ENCODE results near the gene ACLY.

ACLY gene

GRCh38 chr17:41956522-41956921 is 37.8 kb upstream of the ACLY start:
- no peak for DNase-seq (ENCODE audit: low read depth)
- H3K4me3 ChIP-seq (ENCODE audit: low read depth, low read length), result no peak overlapping the region
- TF ChIP-seq CTCF (IDR thresholded peaks at IDR 0.05; ENCODE audit: control insufficient read depth, extremely low read depth, insufficient read depth), result no peak

DNA sequence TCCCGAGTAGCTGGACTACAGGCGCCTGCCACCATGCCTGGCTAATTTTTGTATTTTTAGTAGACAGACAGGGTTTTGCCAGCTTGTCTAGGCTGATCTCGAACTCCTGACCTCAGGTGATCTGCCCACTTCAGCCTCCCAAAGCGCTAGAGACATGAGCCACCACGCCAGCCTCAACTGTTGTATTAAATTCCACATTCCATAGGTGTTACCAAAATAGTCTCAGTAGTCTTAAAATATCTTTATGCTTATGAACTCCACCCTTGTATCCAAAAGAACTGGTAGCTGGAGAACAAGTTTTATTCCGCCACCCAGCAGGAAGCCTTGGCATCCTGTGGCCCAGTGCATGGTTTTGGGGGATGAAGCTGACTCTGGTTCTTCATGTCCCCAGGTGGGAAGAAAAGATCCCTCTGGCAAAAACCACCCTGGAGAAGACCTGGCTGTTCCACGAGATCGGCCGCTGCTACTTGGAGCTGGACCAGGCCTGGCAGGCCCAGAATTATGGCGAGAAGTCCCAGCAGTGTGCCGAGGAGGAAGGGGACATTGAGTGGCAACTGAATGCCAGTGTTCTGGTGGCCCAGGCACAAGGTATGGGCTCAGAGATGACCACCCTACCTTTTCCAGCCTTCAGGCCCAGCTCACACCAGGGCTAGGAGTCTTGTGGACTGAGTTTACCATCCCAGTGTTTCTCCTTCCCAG is 30.2 kb upstream of the ACLY start:
- no peak for TF ChIP-seq CTCF (IDR thresholded peaks at IDR 0.05; ENCODE audit: control insufficient read depth, extremely low read depth, insufficient read depth)
- no peak overlapping the region for H3K4me3 ChIP-seq (ENCODE audit: low read depth, low read length)
- no peak for DNase-seq (ENCODE audit: low read depth)

DNA sequence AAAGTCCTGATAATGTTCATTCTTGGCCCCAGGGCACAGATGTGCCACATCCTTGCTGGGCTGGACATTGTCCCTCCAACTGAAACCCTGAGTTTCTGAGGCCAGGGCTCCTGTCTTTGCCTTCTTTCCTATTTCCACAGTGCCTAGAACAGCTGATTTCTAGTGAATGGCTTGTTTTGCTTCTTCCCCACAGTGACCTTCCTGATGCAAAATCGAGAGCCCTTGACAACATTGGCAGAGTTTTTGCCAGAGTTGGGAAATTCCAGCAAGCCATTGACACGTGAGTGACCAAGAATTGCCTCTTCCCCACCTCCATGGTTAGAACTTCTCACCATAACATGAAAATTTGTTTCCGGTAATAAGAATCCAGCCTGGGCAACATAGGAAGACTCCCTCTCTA is 26.2 kb upstream of the ACLY start:
- H3K4me3 ChIP-seq (ENCODE audit: low read depth, low read length), result no peak overlapping the region
- no peak for DNase-seq (ENCODE audit: low read depth)
- TF ChIP-seq CTCF (IDR thresholded peaks at IDR 0.05; ENCODE audit: control insufficient read depth, extremely low read depth, insufficient read depth), result no peak

- DNase-seq (ENCODE audit: low read depth), result no peak
- no peak overlapping the region for H3K4me3 ChIP-seq (ENCODE audit: low read depth, low read length)
- no peak for TF ChIP-seq CTCF (IDR thresholded peaks at IDR 0.05; ENCODE audit: control insufficient read depth, extremely low read depth, insufficient read depth)
Observed at GRCh38 chr17:41943492-41943891, 24.7 kb upstream of the ACLY start.

GRCh38 chr17:41942626-41943373 is 24.0 kb upstream of the ACLY start:
- DNase-seq (ENCODE audit: low read depth), result no peak
- TF ChIP-seq CTCF (IDR thresholded peaks at IDR 0.05; ENCODE audit: control insufficient read depth, extremely low read depth, insufficient read depth), result no peak
- no peak overlapping the region for H3K4me3 ChIP-seq (ENCODE audit: low read depth, low read length)

DNA sequence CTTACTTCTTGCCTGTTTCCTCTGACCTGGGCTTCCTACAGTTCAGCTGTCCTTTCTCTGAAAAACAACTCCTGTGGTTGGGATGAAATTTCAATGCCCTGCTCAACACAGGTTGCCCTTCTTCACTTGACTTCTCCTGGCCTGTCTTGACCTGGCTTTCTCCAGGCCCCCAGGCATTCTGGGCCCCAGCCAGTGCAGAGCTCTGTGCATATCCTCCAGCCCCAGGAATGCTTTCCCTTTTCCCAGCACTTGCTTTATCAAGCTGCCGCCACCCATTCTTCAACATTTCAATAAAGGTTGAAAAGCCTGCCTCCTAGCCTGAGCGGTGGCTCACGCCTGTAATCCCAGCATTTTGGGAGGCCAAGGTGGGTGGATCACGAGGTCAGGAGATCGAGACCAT is 22.4 kb upstream of the ACLY start:
- no peak for TF ChIP-seq CTCF (IDR thresholded peaks at IDR 0.05; ENCODE audit: control insufficient read depth, extremely low read depth, insufficient read depth)
- H3K4me3 ChIP-seq (ENCODE audit: low read depth, low read length), result no peak overlapping the region
- no peak for DNase-seq (ENCODE audit: low read depth)
